K562 (cell line): ENCODE measurements around the gene SERPINH1. TPM values are rescaled to one million over a fixed set of nuclear protein-coding genes. Genes with fewer than 3 reads are reported as not detected.

Source experiments
- ATAC-seq: fragments of 200-7000 bp; cut with Tn5 transposase; 3 replicates; pipeline ENCODE4 v1.9.1; 2020; ENCODE audit warnings: moderate library complexity
- BruUV-seq: library from RNA; stranded (reverse); fragments of 400-500 nt; replicated peaks from 2 replicates; lab custom pipeline; 2021; lab: Mats Ljungman, UMichigan
- CTCF ChIA-PET: fragments of 300-600 bp; formaldehyde crosslinking; extraction: SDS; loops from one replicate; lab custom pipeline; 2021; ENCODE audit warnings: low intra/inter-chr PET ratio; lab: Yijun Ruan, JAX
- POLR2A ChIA-PET: fragments of 300-600, 350-650 bp; sonication (Branson Sonifier 250); formaldehyde crosslinking; extraction: SDS; loops from one replicate; lab custom pipeline; 2021; ENCODE audit warnings: antibody characterized with exemption, inconsistent platforms; lab: Yijun Ruan, JAX
- DNase-seq, 4 experiments: peaks; one replicate each; pipeline versions ENCODE4 v3.0.0 to v3.0.0-alpha.2; 2011 to 2018; ENCODE audit warnings: low spot score in 3 of 4, mixed read lengths in 3 of 4; ENCODE audit errors: extremely low read depth in 1 of 4
- FAIRE-seq: peaks from 2 replicates; lab custom pipeline; 2011; peaks lifted over from hg19 to GRCh38; lab: Jason Lieb, UNC
- H2AFZ ChIP-seq: 2 replicates; pipeline ENCODE4 v1.6.0; 2011; ENCODE audit warnings: low read depth, low read length, control low read depth, inconsistent platforms
- H3K27ac ChIP-seq: fragments of 200-600 bp; 3 replicates; pipeline ENCODE4 v1.8.0; 2011; ENCODE audit warnings: low read depth, mild to moderate bottlenecking, control low read depth, inconsistent platforms, low read length, moderate library complexity, mixed read lengths; ENCODE audit errors: extremely low read depth
- H3K27me3 ChIP-seq, 2 experiments: fragments of 300-600 bp in 1 of 2; 2 replicates in 1 of 2; 3 replicates in 1 of 2; pipeline versions ENCODE4 v1.6.0 to v1.8.0; 2011; ENCODE audit warnings: inconsistent platforms in 2 of 2, low read length in 2 of 2, mild to moderate bottlenecking in 1 of 2, mixed read lengths in 1 of 2, moderate library complexity in 1 of 2; ENCODE audit not compliant: control insufficient read depth in 2 of 2, insufficient read depth in 2 of 2
- H3K36me3 ChIP-seq: fragments of 300-600 bp; 3 replicates; pipeline ENCODE4 v1.8.0; 2011; ENCODE audit warnings: mild to moderate bottlenecking, low read length, inconsistent platforms; ENCODE audit not compliant: control insufficient read depth, insufficient read depth
- H3K4me1 ChIP-seq, 2 experiments: fragments of 200-600 bp in 1 of 2; replicated peaks in 1 of 2; 2 replicates in 1 of 2; 3 replicates in 1 of 2; pipeline versions ENCODE4 v1.5.1 to v1.8.0; 2011; ENCODE audit warnings: inconsistent platforms in 2 of 2, low read length in 2 of 2, mild to moderate bottlenecking in 1 of 2, mixed read lengths in 1 of 2, moderate library complexity in 1 of 2; ENCODE audit not compliant: control insufficient read depth in 2 of 2, insufficient read depth in 2 of 2
- H3K4me2 ChIP-seq: 2 replicates; pipeline ENCODE4 v1.6.1; 2011; ENCODE audit warnings: low read length, control low read depth, inconsistent platforms, mixed read lengths; ENCODE audit not compliant: insufficient read depth
- H3K4me3 ChIP-seq: fragments of 200-600 bp; sonication (generic), shearing (Covaris generic); 2 replicates; pipeline ENCODE4 v1.5.1; 2016; ENCODE audit warnings: control low read depth, inconsistent platforms
- H3K79me2 ChIP-seq: fragments of 200-600 bp; 3 replicates; pipeline ENCODE4 v1.8.0; 2011; ENCODE audit warnings: low read length, inconsistent platforms; ENCODE audit not compliant: control insufficient read depth, insufficient read depth
- H3K9ac ChIP-seq, 2 experiments: 2 replicates each; pipeline versions ENCODE4 v1.6.0 to v1.6.1; 2011; ENCODE audit warnings: low read depth in 2 of 2, low read length in 2 of 2, control low read depth in 1 of 2, inconsistent platforms in 1 of 2, mild to moderate bottlenecking in 1 of 2, mixed read lengths in 1 of 2; ENCODE audit not compliant: insufficient read depth in 1 of 2
- H3K9me1 ChIP-seq: one replicate; pipeline ENCODE4 v1.6.0; 2011; ENCODE audit warnings: inconsistent platforms, mild to moderate bottlenecking, low read length, moderate library complexity; ENCODE audit not compliant: control insufficient read depth, insufficient read depth
- H3K9me3 ChIP-seq: replicated peaks from 2 replicates; pipeline ENCODE4 v1.5.1; 2011; ENCODE audit warnings: low read depth, low read length, inconsistent platforms; ENCODE audit not compliant: control insufficient read depth, insufficient read depth
- H4K20me1 ChIP-seq: replicated peaks from 2 replicates; pipeline ENCODE4 v1.6.1; 2011; ENCODE audit warnings: low read length, inconsistent platforms, mixed read lengths; ENCODE audit not compliant: control insufficient read depth, insufficient read depth
- ADNP ChIP-seq: fragments of 200-800 bp; sonication (Bioruptor generic); IDR thresholded peaks from 2 replicates; pipeline ENCODE4 v1.6.1; 2016; ENCODE audit warnings: missing genetic modification characterization, missing compliant biosample characterization
- ATF7 ChIP-seq: fragments of 450-650 bp; IDR thresholded peaks from 2 replicates; pipeline ENCODE4 v1.7.1; 2014; ENCODE audit warnings: mild to moderate bottlenecking, moderate library complexity
- BCOR ChIP-seq: fragments of 450-650 bp; IDR thresholded peaks from 2 replicates; pipeline ENCODE4 v1.6.1; 2016
- FOXP1 ChIP-seq: sonication (generic); formaldehyde crosslinking; IDR thresholded peaks from 2 replicates; pipeline ENCODE4 v1.8.0; 2022; ENCODE audit warnings: mild to moderate bottlenecking, missing genetic modification reagents
- HDAC2 ChIP-seq: fragments of 450-650 bp; IDR thresholded peaks from 2 replicates; pipeline ENCODE4 v1.6.1; 2016; ENCODE audit warnings: mild to moderate bottlenecking
- HIVEP1 ChIP-seq: fragments of 250-450 bp; sonication (Bioruptor Pico); IDR thresholded peaks from 2 replicates; pipeline ENCODE4 v1.4.0; 2020; ENCODE audit warnings: mild to moderate bottlenecking
- KAT7 ChIP-seq: sonication (generic); formaldehyde crosslinking; IDR thresholded peaks from 2 replicates; pipeline ENCODE4 v1.8.0; 2022; ENCODE audit warnings: missing genetic modification reagents, mild to moderate bottlenecking, borderline replicate concordance
- KDM1A ChIP-seq, 2 experiments: fragments of 450-650 bp; IDR thresholded peaks; 2 replicates each; pipeline ENCODE4 v1.6.1; 2016; ENCODE audit warnings: mild to moderate bottlenecking in 2 of 2
- MAFF ChIP-seq: IDR thresholded peaks from 2 replicates; pipeline ENCODE4 v1.6.1; 2012; ENCODE audit warnings: low read length, improper control_type of control experiment
- NCOA6 ChIP-seq: fragments of 450-650 bp; IDR thresholded peaks from 2 replicates; pipeline ENCODE4 v1.6.1; 2017; ENCODE audit warnings: mild to moderate bottlenecking
- NELFE ChIP-seq: IDR thresholded peaks from 2 replicates; pipeline ENCODE4 v1.6.1; 2011; ENCODE audit warnings: mild to moderate bottlenecking; ENCODE audit not compliant: insufficient read depth, insufficient read length
- NR2F6 ChIP-seq: fragments of 450-650 bp; formaldehyde crosslinking; IDR thresholded peaks from 2 replicates; pipeline ENCODE4 v1.4.0; 2020; ENCODE audit warnings: mild to moderate bottlenecking
- PTRF ChIP-seq: fragments of 450-650 bp; IDR thresholded peaks from 2 replicates; pipeline ENCODE4 v1.6.1; 2016; ENCODE audit warnings: mild to moderate bottlenecking, missing genetic modification characterization, missing compliant biosample characterization
- RCOR1 ChIP-seq, 2 experiments: IDR thresholded peaks; 2 replicates each; pipeline ENCODE4 v1.6.1; 2012; ENCODE audit warnings: low read depth in 2 of 2, low read length in 2 of 2, borderline replicate concordance in 1 of 2, improper control_type of control experiment in 1 of 2
- SIN3A ChIP-seq, 2 experiments: fragments of 150-350 bp in 1 of 2; IDR thresholded peaks; 2 replicates each; pipeline ENCODE4 v1.6.1; 2011 to 2016; ENCODE audit warnings: borderline replicate concordance in 2 of 2, low read depth in 2 of 2, low read length in 2 of 2, mild to moderate bottlenecking in 2 of 2, moderate library complexity in 2 of 2; ENCODE audit not compliant: control insufficient read depth in 1 of 2
- SMARCA5 ChIP-seq: fragments of 450-650 bp; IDR thresholded peaks from 2 replicates; pipeline ENCODE4 v1.6.1; 2016
- SNRNP70 ChIP-seq: fragments of 200-400 bp; formaldehyde crosslinking; optimal IDR thresholded peaks from 2 replicates; pipeline ENCODE3; 2017; ENCODE audit warnings: low read depth, low read length
- SP1 ChIP-seq: sonication (generic); formaldehyde crosslinking; IDR thresholded peaks from 2 replicates; pipeline ENCODE4 v1.8.1; 2022; ENCODE audit warnings: mild to moderate bottlenecking, missing genetic modification reagents
- TAL1 ChIP-seq: fragments of 450-650 bp; IDR thresholded peaks from 2 replicates; pipeline ENCODE4 v1.6.1; 2016; ENCODE audit warnings: mild to moderate bottlenecking
- ZC3H8 ChIP-seq: fragments of 450-650 bp; IDR thresholded peaks from 2 replicates; pipeline ENCODE4 v1.6.1; 2017
- ZFP36 ChIP-seq: fragments of 150-350 bp; IDR thresholded peaks from 2 replicates; pipeline ENCODE4 v1.6.1; 2018; ENCODE audit warnings: low read length, low read depth; ENCODE audit not compliant: partially characterized antibody
- WGBS: fragments of 100-300 bp; shearing (Covaris generic); methylation state at CpG from one replicate; pipeline ENCODE4 v1.1.6; 2016; ENCODE audit warnings: low coverage, mixed read lengths; ENCODE audit not compliant: insufficient coverage; ENCODE audit errors: missing lambda C conversion rate; 5-methylcytosine and 5-hydroxymethylcytosine counted together
- in situ Hi-C: fragments of 300-500 bp; cut with MboI; formaldehyde crosslinking; loops from 4 replicates; pipeline ENCODE4 v1.15.0; 2018; ENCODE audit warnings: inconsistent platforms, mixed read lengths
- intact Hi-C: fragments of 100-400 bp; cut with micrococcal nuclease; formaldehyde crosslinking; loops from 2 replicates; pipeline ENCODE4 v1.14.2; 2022
- polyA plus RNA-seq, 8 experiments: library from polyadenylated mRNA; depleted of rRNA in 4 of 8; stranded (reverse) in 5 of 8; unstranded in 3 of 8; fragments of >200 nt; fragmentation: Nextera tagmentation in 2 of 8; fragmentation: Illumina TruSeq in 1 of 8; extraction: Ambion mirVana in 2 of 8; extraction: Trizol in 1 of 8; gene quantifications; 2 replicates each; pipeline versions ENCODE4 v1.2.1 to v1.2.3, GENCODE V29; 2011 to 2014; ENCODE audit warnings: inconsistent platforms in 1 of 8, missing spikeins in 1 of 8
- total RNA-seq, 7 experiments: library from RNA; depleted of rRNA in 6 of 7; stranded (reverse); fragments of >200 nt in 6 of 7; fragmentation: Illumina TruSeq in 2 of 7; extraction: Trizol in 2 of 7; gene quantifications; 2 replicates each; pipeline versions ENCODE4 v1.2.1 to v1.2.3, GENCODE V29; 2011 to 2021; ENCODE audit warnings: low replicate concordance in 1 of 7
- TF ChIP-seq, protein P1 (sequence below): fragments of 250-450 bp; sonication (Bioruptor Pico); IDR thresholded peaks from 2 replicates; pipeline ENCODE4 v1.8.0; 2021; ENCODE audit warnings: moderate library complexity, mild to moderate bottlenecking, inconsistent platforms

SERPINH1 gene
- total and polyA plus RNA-seq, 9 of the 15 experiments (the other 6 are each of a cell fraction or from before 2014, with no cell fraction given), result 2.8 to 106 (median 67.9) TPM

DNA sequence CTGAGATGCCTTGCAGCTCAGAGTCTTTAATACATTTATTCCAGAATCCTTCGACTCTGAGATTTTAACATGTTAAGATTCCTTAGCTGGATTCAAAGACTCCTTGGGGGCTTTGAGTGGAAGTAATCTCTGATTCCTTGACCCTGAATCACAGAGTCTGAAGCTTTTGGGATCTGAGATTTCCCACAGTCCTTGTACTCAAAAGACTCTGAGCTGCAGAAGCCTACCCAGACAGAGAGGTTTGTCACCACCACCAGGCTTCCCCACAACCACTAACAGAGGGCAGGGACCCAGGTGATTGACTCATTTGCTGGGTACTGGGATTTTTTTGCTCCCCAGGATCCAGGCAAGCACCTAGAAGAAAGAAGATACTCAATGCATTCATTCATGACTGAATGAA lies 1.4 kb upstream of the SERPINH1 start:
- intact Hi-C loops, result no loop called here
- no TSS peak for BruUV-seq
- H3K4me1 ChIP-seq, result peaks cover 61 to 63% of the 10 kb centered on the region in 2 experiments

DNA sequence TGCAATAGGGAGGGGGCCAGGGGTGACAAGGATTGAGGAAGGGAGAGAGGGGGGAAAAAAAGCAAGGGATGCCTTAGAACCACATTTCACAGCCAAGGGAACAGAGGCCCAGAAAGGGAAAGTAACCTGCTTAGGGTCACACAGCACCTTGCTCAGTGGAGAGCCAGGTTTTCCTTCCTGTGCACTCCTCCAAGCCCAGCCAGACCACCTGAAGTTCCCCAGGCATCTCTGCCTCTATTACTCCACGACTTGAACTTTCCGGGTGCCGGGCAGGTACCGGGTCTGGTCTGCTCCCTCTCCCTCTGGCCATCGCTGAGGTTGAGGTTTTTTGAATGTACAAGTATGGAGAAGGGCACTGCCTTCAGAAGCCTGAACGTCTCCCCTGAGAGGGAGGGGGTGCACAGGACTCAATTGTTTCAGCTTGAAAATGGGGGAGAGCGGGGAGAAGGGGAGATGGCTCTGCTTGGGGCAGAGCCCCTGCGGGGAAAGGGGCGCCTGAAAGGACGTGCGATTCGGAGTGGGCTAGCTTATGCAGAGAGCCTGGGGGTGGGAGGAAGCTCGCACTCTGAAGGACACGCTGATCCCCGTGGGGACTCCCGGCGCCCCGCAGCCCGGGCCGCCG lies 516 bp upstream of the SERPINH1 start:
- Histone ChIP-seq H3K4me3 (peak overlapping the region; percentile 64), H3K4me2 (peak overlapping the region; percentile 88), H3K9me3 (no peaks in the 10 kb centered on the region), H3K36me3 (peaks cover 26% of the 10 kb centered on the region; the same call in 2 of the 3 replicates), H3K4me1 (peaks cover 63 to 66% of the 10 kb centered on the region in 2 experiments), H2AFZ (peak overlapping the region; percentile 86), H3K79me2 (peaks cover 43% of the 10 kb centered on the region), H3K27ac (peak overlapping the region; percentile 77), H4K20me1 (no peaks in the 10 kb centered on the region), H3K9me1 (peaks cover 4% of the 10 kb centered on the region), H3K9ac (peak overlapping the region; percentile 78 to 94), H3K27me3 (no peaks in the 10 kb centered on the region)
- ChIA-PET POLR2A (interaction anchor here (0.6 to 10.5 kb wide), 10 partner anchors 7 to 240 kb away, joined by 3 to 115 read pairs (median 4); no protein-coding TSS in a partner anchor), CTCF (no interaction called here)
- ATAC-seq (no peak), DNase-seq (no peak), FAIRE-seq (no peak)
- 5% methylated on average over 16 of the region's 21 CpGs for WGBS
- intact Hi-C loops (no loop called here), in situ Hi-C loops (no loop called here)
- no TSS peak for BruUV-seq
- TF ChIP-seq FOXP1 (0 out of 2 replicates have a peak, but pooled peaks have one; percentile 15), KAT7 (CRISPR knock-in tag) (0 out of 2 replicates have a peak, but pooled peaks have one; percentile 38), ZFP36 (peak; percentile 89), SP1 (CRISPR knock-in tag) (0 out of 2 replicates have a peak, but pooled peaks have one; percentile 1), NELFE (no peak), PTRF (tag) (no peak), SNRNP70 (no peak), SMARCA5 (peak; percentile 9; the same call in 1 of the 2 replicates), RCOR1 (IDR thresholded peaks at IDR 0.05; ENCODE audit: borderline replicate concordance in 1 of 2, low read depth in 2 of 2, low read length in 2 of 2) (peak in 1 of 2 experiments; percentile 63; a peak in 2 of 4 replicates), NCOA6 (no peak), BCOR (peak; percentile 93), HIVEP1 (CRISPR knock-in tag) (no peak), HDAC2 (peak; percentile 79; the same call in 1 of the 2 replicates), ATF7 (peak; percentile 33), MAFF (no peak)
- TF ChIP-seq, protein P1, sequence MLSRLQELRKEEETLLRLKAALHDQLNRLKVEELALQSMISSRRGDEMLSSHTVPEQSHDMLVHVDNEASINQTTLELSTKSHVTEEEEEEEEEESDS (CRISPR knock-in tag), result no peak

More for the DNA sequence above, 1.4 kb upstream of the SERPINH1 start:
- peaks cover 17% of the 10 kb centered on the region; the same call in 2 of the 3 replicates for H3K36me3 ChIP-seq
- no peak overlapping the region for H3K4me2 ChIP-seq
- 71% methylated on average over 1 of the region's 1 CpG for WGBS
- no peak for DNase-seq
- POLR2A ChIA-PET, result interaction anchor here (0.6 to 10.5 kb wide), 8 partner anchors 12 to 160 kb away, joined by 3 to 115 read pairs (median 3); no protein-coding TSS in a partner anchor
- H3K9me1 ChIP-seq, result peaks cover 4% of the 10 kb centered on the region
- 0 out of 2 replicates have a peak overlapping the region, but pooled peaks have one; percentile 84 for H2AFZ ChIP-seq
- CTCF ChIA-PET, result no interaction called here
- H3K79me2 ChIP-seq, result peaks cover 39% of the 10 kb centered on the region
- H3K27me3 ChIP-seq, result no peaks in the 10 kb centered on the region
- FAIRE-seq, result no peak
- H4K20me1 ChIP-seq, result no peaks in the 10 kb centered on the region
- peak overlapping the region; percentile 20; the same call in 1 of the 3 replicates for H3K27ac ChIP-seq
- in situ Hi-C loops, result no loop called here
- H3K9me3 ChIP-seq, result no peaks in the 10 kb centered on the region
- no peak for ATAC-seq
- TF ChIP-seq ZC3H8 (no peak), NR2F6 (no peak), SIN3A (IDR thresholded peaks at IDR 0.05; ENCODE audit: borderline replicate concordance in 2 of 2, control insufficient read depth in 1 of 2, low read depth in 2 of 2, low read length in 2 of 2) (no peak), KDM1A (IDR thresholded peaks at IDR 0.05) (peak; percentile 61 to 70; a peak in 3 of 4 replicates), ADNP (no peak), TAL1 (no peak)
- H3K9ac ChIP-seq, result no peak overlapping the region
- H3K4me3 ChIP-seq, result no peak overlapping the region
